PFSK-1 (cell line): ENCODE results near the gene ST7.

Source experiments
- FOXP2 ChIP-seq: optimal IDR thresholded peaks from 2 replicates; pipeline ENCODE3; 2011; ENCODE audit warnings: borderline replicate concordance, control low read depth, inconsistent platforms; ENCODE audit not compliant: insufficient read depth; ENCODE audit errors: extremely low read length, extremely low read depth
- POLR2AphosphoS5 ChIP-seq: IDR thresholded peaks from 2 replicates; pipeline ENCODE4 v1.6.1; 2012; ENCODE audit warnings: low read depth, mild to moderate bottlenecking, control low read depth, low read length, moderate library complexity
- REST ChIP-seq, 2 experiments: IDR thresholded peaks; 2 replicates each; pipeline versions ENCODE4 v1.6.1 to v1.8.0; 2011 to 2012; ENCODE audit warnings: low read depth in 2 of 2, low read length in 2 of 2, control low read depth in 1 of 2, inconsistent platforms in 1 of 2, mild to moderate bottlenecking in 1 of 2, moderate library complexity in 1 of 2; ENCODE audit not compliant: insufficient read depth in 1 of 2
- SIN3A ChIP-seq: IDR thresholded peaks from 2 replicates; pipeline ENCODE4 v1.6.1; 2012; ENCODE audit warnings: mild to moderate bottlenecking, low read length, moderate library complexity, borderline replicate concordance; ENCODE audit not compliant: insufficient read depth
- TAF1 ChIP-seq: IDR thresholded peaks from 2 replicates; pipeline ENCODE4 v1.6.1; 2012; ENCODE audit warnings: low read length, control low read depth, borderline replicate concordance; ENCODE audit not compliant: insufficient read depth

Gene ST7

GRCh38 chr7:116934580-116934979 is 18.7 kb upstream of the ST7 start:
- TF ChIP-seq SIN3A, result no peak
- TF ChIP-seq FOXP2, result no peak
- no peak for TF ChIP-seq REST (IDR thresholded peaks at IDR 0.05; ENCODE audit: insufficient read depth in 1 of 2, low read depth in 2 of 2, low read length in 2 of 2)
- no peak for TF ChIP-seq TAF1
- no peak for TF ChIP-seq POLR2AphosphoS5

GRCh38 chr7:116938678-116939077 is 14.6 kb upstream of the ST7 start:
- TF ChIP-seq SIN3A (no peak), REST (IDR thresholded peaks at IDR 0.05; ENCODE audit: insufficient read depth in 1 of 2, low read depth in 2 of 2, low read length in 2 of 2) (no peak), POLR2AphosphoS5 (no peak), FOXP2 (no peak), TAF1 (no peak)

- TF ChIP-seq TAF1, result no peak
- TF ChIP-seq FOXP2, result no peak
- no peak for TF ChIP-seq POLR2AphosphoS5
- TF ChIP-seq SIN3A, result no peak
Measured at GRCh38 chr7:116940689-116941370, 12.5 kb upstream of the ST7 start.

GRCh38 chr7:116942504-116942903 is 10.8 kb upstream of the ST7 start:
- TF ChIP-seq REST (IDR thresholded peaks at IDR 0.05; ENCODE audit: insufficient read depth in 1 of 2, low read depth in 2 of 2, low read length in 2 of 2) (no peak), TAF1 (no peak), POLR2AphosphoS5 (no peak), FOXP2 (no peak), SIN3A (no peak)

- TF ChIP-seq REST (IDR thresholded peaks at IDR 0.05; ENCODE audit: insufficient read depth in 1 of 2, low read depth in 2 of 2, low read length in 2 of 2) (no peak), POLR2AphosphoS5 (no peak), TAF1 (no peak), FOXP2 (no peak), SIN3A (no peak)
Measured at GRCh38 chr7:116948934-116949333, 4.4 kb upstream of the ST7 start.
